ENCODE measurements around the gene MANBA. TPM values are rescaled to one million over a fixed set of nuclear protein-coding genes. Genes with fewer than 3 reads are reported as not detected.

Gene MANBA
- polyA plus RNA-seq, 3 donors: 80.8 to 94.4 (median 88.7) TPM

DNA sequence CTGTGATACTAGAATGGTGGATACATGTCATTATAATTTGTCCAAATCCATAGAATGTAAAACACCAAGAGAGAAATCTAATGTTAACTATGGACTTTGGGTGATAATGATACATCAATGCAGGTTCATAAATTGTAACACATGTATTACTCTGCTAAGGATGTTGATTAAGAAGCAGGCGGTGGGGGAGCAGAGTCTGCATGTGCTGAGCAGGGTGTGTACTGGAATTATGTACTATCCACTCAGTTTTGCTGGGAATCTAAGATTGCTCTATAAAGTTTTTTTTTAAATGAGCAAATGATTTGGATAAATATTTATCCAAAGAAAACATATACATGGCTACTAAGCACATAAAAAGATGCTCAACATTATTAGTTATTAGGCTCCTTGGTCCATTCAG is 15.0 kb upstream of the MANBA start:
- TF ChIP-seq CTCF (IDR thresholded peaks at IDR 0.05): no peak
- Histone ChIP-seq H3K4me1 (ENCODE audit: control insufficient read depth in 1 of 2, insufficient read depth in 2 of 2, low read length in 2 of 2) (peaks cover 19 to 25% of the 10 kb centered on the region in 2 donors), H3K27me3 (ENCODE audit: control insufficient read depth in 2 of 2, insufficient read depth in 2 of 2, low read length in 2 of 2) (no peaks in the 10 kb centered on the region), H3K36me3 (replicated peaks in 1 of 2; ENCODE audit: control insufficient read depth in 1 of 2, insufficient read depth in 2 of 2, low read length in 2 of 2) (no peaks in the 10 kb centered on the region), H4K20me1 (ENCODE audit: insufficient read depth, low read length) (no peaks in the 10 kb centered on the region), H3K9me3 (replicated peaks in 1 of 2; ENCODE audit: control insufficient read depth in 1 of 2, insufficient read depth in 1 of 2, low read length in 2 of 2) (no peaks in the 10 kb centered on the region), H3K9ac (ENCODE audit: insufficient read depth, low read length, poor library complexity, severe bottlenecking) (no peak overlapping the region), H3K79me2 (ENCODE audit: insufficient read depth, low read length) (no peaks in the 10 kb centered on the region), H3K4me2 (replicated peaks; ENCODE audit: extremely low read depth, low read length, poor library complexity, severe bottlenecking) (no peak overlapping the region), H2AFZ (ENCODE audit: insufficient read depth, low read depth, low read length, poor library complexity, severe bottlenecking) (no peak overlapping the region), H3K4me3 (replicated peaks in 1 of 3; ENCODE audit: low read depth in 2 of 3, low read length in 3 of 3) (no peak overlapping the region), H3K27ac (ENCODE audit: low read depth in 1 of 2, low read length in 2 of 2) (no peak overlapping the region)
- 100% methylated on average over 1 of the region's 1 CpG for WGBS (ENCODE audit: insufficient coverage)
- H3K27me3 Mint-ChIP-seq (ENCODE audit: low read depth in 3 of 3): peaks cover 0 to 10% (median 2%) of the 10 kb centered on the region in 3 donors
- no peak for DNase-seq
- H3K36me3 Mint-ChIP-seq: no peaks in the 10 kb centered on the region
- H3K4me3 Mint-ChIP-seq: no peak overlapping the region
- H3K27ac Mint-ChIP-seq: no peak overlapping the region
- H3K9me3 Mint-ChIP-seq: peaks cover 0 to 3% (median 0%) of the 10 kb centered on the region in 7 donors
- intact Hi-C loops (cut with micrococcal nuclease): no loop called here
- H3K4me1 Mint-ChIP-seq: peaks cover 22% of the 10 kb centered on the region

DNA sequence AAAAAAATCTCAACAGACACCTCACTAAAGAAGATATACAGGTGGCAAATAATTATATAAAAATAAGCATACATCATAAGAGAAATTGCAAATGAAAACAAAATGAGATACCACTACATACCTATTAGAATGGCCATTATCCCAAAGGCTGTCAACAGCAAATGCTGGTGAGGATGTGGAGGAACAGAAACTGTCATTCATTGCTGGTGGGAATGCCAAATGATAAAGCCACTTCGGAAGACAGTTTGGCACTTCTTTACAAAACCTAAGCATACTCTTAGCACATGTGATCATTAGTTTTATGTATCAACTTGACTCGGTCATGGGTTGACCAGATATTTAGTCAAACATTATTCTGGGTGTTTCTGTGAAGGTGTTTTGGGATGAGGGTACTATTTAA is 13.5 kb upstream of the MANBA start:
- Histone ChIP-seq H3K9me3 (replicated peaks in 1 of 2; ENCODE audit: control insufficient read depth in 1 of 2, insufficient read depth in 1 of 2, low read length in 2 of 2) (no peaks in the 10 kb centered on the region), H3K79me2 (ENCODE audit: insufficient read depth, low read length) (no peaks in the 10 kb centered on the region), H2AFZ (ENCODE audit: insufficient read depth, low read depth, low read length, poor library complexity, severe bottlenecking) (no peak overlapping the region), H3K4me1 (ENCODE audit: control insufficient read depth in 1 of 2, insufficient read depth in 2 of 2, low read length in 2 of 2) (peaks cover 3 to 9% of the 10 kb centered on the region in 2 donors), H3K9ac (ENCODE audit: insufficient read depth, low read length, poor library complexity, severe bottlenecking) (no peak overlapping the region), H3K27me3 (ENCODE audit: control insufficient read depth in 2 of 2, insufficient read depth in 2 of 2, low read length in 2 of 2) (no peaks in the 10 kb centered on the region), H3K27ac (ENCODE audit: low read depth in 1 of 2, low read length in 2 of 2) (no peak overlapping the region), H3K4me2 (replicated peaks; ENCODE audit: extremely low read depth, low read length, poor library complexity, severe bottlenecking) (no peak overlapping the region), H3K36me3 (replicated peaks in 1 of 2; ENCODE audit: control insufficient read depth in 1 of 2, insufficient read depth in 2 of 2, low read length in 2 of 2) (no peaks in the 10 kb centered on the region), H4K20me1 (ENCODE audit: insufficient read depth, low read length) (no peaks in the 10 kb centered on the region), H3K4me3 (replicated peaks in 1 of 3; ENCODE audit: low read depth in 2 of 3, low read length in 3 of 3) (no peak overlapping the region)
- Mint-ChIP-seq H3K4me1 (peaks cover 7% of the 10 kb centered on the region), H3K4me3 (no peak overlapping the region), H3K27me3 (ENCODE audit: low read depth in 3 of 3) (peaks cover 0 to 3% (median 2%) of the 10 kb centered on the region in 3 donors), H3K9me3 (peaks cover 0 to 3% (median 0%) of the 10 kb centered on the region in 7 donors), H3K36me3 (no peaks in the 10 kb centered on the region), H3K27ac (no peak overlapping the region)
- 100% methylated on average over 1 of the region's 2 CpGs for WGBS (ENCODE audit: insufficient coverage)
- TF ChIP-seq CTCF (IDR thresholded peaks at IDR 0.05): no peak
- intact Hi-C loops (cut with micrococcal nuclease): no loop called here
- DNase-seq: no peak
